ENCODE results near the gene TTLL12.

- TF ChIP-seq CTCF (IDR thresholded peaks at IDR 0.05) (no peak), EZH2 (IDR thresholded peaks at IDR 0.05; ENCODE audit: borderline replicate concordance, insufficient read depth, low read depth, low read length, poor library complexity, severe bottlenecking) (no peak)
Observed at GRCh38 chr22:43169310-43170130, 17.4 kb downstream of the TTLL12 start.

Data from B cell (primary cell).